Hematopoietic multipotent progenitor cell treated with erythropoietin and hydrocortisone succinate and interleukin-3 and kit ligand, for 4 days (in vitro differentiated cells): Measurements from ENCODE around the gene GORASP2.

Source experiments
- DNase-seq: peaks from one replicate; pipeline ENCODE4 v3.0.0-alpha.2; 2015

GORASP2 gene

GRCh38 chr2:170968205-170969003 lies 39.4 kb downstream of the GORASP2 start:
- DNase-seq: no peak

- no peak for DNase-seq
Observed at GRCh38 chr2:170969030-170969429, 40.0 kb downstream of the GORASP2 start.

- peak; percentile 64 for DNase-seq
Observed at GRCh38 chr2:170969872-170970496, 40.9 kb downstream of the GORASP2 start.

- DNase-seq: peak; percentile 46
Observed at GRCh38 chr2:170971071-170971470, 42.0 kb downstream of the GORASP2 start.

- DNase-seq: peak; percentile 39
Observed at GRCh38 chr2:170972296-170973224, 43.5 kb downstream of the GORASP2 start.

GRCh38 chr2:170973225-170973491 lies 44.1 kb downstream of the GORASP2 start:
- DNase-seq: no peak

- DNase-seq: peak; percentile 92
Observed at GRCh38 chr2:170973492-170974303, 44.6 kb downstream of the GORASP2 start.

- DNase-seq: no peak
Observed at GRCh38 chr2:170974304-170974993, 45.4 kb downstream of the GORASP2 start.

GRCh38 chr2:170975127-170975942 lies 46.3 kb downstream of the GORASP2 start:
- DNase-seq: no peak

GRCh38 chr2:170975943-170976270 lies 46.9 kb downstream of the GORASP2 start:
- no peak for DNase-seq

GRCh38 chr2:170984079-170984478 lies 55.0 kb downstream of the GORASP2 start:
- no peak for DNase-seq

GRCh38 chr2:170985407-170985806 lies 56.4 kb downstream of the GORASP2 start:
- DNase-seq: no peak

- no peak for DNase-seq
Observed at GRCh38 chr2:170986566-170987258, 57.7 kb downstream of the GORASP2 start.

- DNase-seq: no peak
Observed at GRCh38 chr2:170991398-170992182, 62.5 kb downstream of the GORASP2 start.

GRCh38 chr2:170996316-170996715 lies 67.3 kb downstream of the GORASP2 start:
- peak; percentile 28 for DNase-seq

GRCh38 chr2:170997893-170998597 lies 69.0 kb downstream of the GORASP2 start:
- DNase-seq: peak; percentile 30

GRCh38 chr2:170999654-171000053 lies 70.6 kb downstream of the GORASP2 start:
- no peak for DNase-seq

GRCh38 chr2:171004363-171004762 lies 75.3 kb downstream of the GORASP2 start:
- DNase-seq: no peak

GRCh38 chr2:171004833-171005232 lies 75.8 kb downstream of the GORASP2 start:
- no peak for DNase-seq
